ENCODE results near the gene MRPS6. TPM values are rescaled to one million over a fixed set of nuclear protein-coding genes. Genes with fewer than 3 reads are reported as not detected.

Gene MRPS6
- total and polyA plus RNA-seq, 2 of the 13 experiments (the other 11 are each of a cell fraction or from before 2014, with no cell fraction given), result 14.2 to 26.9 TPM

DNA sequence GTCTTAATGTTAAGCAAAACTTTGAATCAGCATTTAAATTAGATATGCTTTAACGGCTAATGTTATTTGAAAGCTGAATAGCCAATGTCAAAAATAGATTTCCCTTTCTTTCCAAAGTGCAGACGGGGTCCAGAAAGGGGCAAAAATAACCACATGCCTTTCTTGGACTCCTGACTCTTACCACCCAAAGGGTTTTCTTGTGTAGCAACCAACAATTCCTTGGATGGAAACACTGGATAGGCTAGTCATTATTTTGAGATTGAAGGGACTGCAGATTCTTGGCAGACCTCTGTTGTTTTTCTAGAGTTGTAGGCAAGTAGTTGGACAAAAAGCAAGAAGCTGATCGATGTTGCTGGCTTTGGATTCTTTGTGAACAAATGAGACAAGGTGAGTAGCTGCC lies 107.0 kb downstream of the MRPS6 start:
- TF ChIP-seq TAF15 (IDR thresholded peaks at IDR 0.05; ENCODE audit: low read depth, low read length, poor library complexity, severe bottlenecking), result no peak
- TF ChIP-seq, protein P1, sequence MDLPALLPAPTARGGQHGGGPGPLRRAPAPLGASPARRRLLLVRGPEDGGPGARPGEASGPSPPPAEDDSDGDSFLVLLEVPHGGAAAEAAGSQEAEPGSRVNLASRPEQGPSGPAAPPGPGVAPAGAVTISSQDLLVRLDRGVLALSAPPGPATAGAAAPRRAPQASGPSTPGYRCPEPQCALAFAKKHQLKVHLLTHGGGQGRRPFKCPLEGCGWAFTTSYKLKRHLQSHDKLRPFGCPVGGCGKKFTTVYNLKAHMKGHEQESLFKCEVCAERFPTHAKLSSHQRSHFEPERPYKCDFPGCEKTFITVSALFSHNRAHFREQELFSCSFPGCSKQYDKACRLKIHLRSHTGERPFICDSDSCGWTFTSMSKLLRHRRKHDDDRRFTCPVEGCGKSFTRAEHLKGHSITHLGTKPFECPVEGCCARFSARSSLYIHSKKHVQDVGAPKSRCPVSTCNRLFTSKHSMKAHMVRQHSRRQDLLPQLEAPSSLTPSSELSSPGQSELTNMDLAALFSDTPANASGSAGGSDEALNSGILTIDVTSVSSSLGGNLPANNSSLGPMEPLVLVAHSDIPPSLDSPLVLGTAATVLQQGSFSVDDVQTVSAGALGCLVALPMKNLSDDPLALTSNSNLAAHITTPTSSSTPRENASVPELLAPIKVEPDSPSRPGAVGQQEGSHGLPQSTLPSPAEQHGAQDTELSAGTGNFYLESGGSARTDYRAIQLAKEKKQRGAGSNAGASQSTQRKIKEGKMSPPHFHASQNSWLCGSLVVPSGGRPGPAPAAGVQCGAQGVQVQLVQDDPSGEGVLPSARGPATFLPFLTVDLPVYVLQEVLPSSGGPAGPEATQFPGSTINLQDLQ (CRISPR knock-in tag; IDR thresholded peaks at IDR 0.05), result no peak
- TF ChIP-seq, protein P2, sequence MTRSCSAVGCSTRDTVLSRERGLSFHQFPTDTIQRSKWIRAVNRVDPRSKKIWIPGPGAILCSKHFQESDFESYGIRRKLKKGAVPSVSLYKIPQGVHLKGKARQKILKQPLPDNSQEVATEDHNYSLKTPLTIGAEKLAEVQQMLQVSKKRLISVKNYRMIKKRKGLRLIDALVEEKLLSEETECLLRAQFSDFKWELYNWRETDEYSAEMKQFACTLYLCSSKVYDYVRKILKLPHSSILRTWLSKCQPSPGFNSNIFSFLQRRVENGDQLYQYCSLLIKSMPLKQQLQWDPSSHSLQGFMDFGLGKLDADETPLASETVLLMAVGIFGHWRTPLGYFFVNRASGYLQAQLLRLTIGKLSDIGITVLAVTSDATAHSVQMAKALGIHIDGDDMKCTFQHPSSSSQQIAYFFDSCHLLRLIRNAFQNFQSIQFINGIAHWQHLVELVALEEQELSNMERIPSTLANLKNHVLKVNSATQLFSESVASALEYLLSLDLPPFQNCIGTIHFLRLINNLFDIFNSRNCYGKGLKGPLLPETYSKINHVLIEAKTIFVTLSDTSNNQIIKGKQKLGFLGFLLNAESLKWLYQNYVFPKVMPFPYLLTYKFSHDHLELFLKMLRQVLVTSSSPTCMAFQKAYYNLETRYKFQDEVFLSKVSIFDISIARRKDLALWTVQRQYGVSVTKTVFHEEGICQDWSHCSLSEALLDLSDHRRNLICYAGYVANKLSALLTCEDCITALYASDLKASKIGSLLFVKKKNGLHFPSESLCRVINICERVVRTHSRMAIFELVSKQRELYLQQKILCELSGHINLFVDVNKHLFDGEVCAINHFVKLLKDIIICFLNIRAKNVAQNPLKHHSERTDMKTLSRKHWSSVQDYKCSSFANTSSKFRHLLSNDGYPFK (CRISPR knock-in tag; IDR thresholded peaks at IDR 0.05; ENCODE audit: borderline replicate concordance), result no peak
- no peak for TF ChIP-seq SRSF9 (IDR thresholded peaks at IDR 0.05; ENCODE audit: borderline replicate concordance, insufficient read depth, low read depth, low read length, poor library complexity, severe bottlenecking)
- TF ChIP-seq ZNF788 (CRISPR knock-in tag; IDR thresholded peaks at IDR 0.05; ENCODE audit: borderline replicate concordance), result no peak
- no peak for TF ChIP-seq ZNF614 (CRISPR knock-in tag; IDR thresholded peaks at IDR 0.05; ENCODE audit: borderline replicate concordance)
- POLR2A ChIA-PET, result no interaction called here
- DNase-seq (ENCODE audit: low spot score), result no peak
- Histone ChIP-seq H3K4me1 (ENCODE audit: insufficient read depth, low read length) (peaks cover 44% of the 10 kb centered on the region), H2AFZ (ENCODE audit: low read length) (no peak overlapping the region), H3K27ac (ENCODE audit: extremely low read length, insufficient read depth, low read length) (no peak overlapping the region), H3K9me3 (ENCODE audit: low read length) (no peaks in the 10 kb centered on the region), H3K9ac (ENCODE audit: insufficient read depth, low read depth, low read length) (no peak overlapping the region), H3K27me3 (ENCODE audit: control insufficient read depth in 1 of 2, insufficient read depth in 2 of 2, low read length in 2 of 2) (no peaks in the 10 kb centered on the region), H4K20me1 (ENCODE audit: insufficient read depth, low read length) (no peaks in the 10 kb centered on the region), H3K36me3 (replicated peaks in 1 of 2; ENCODE audit: control insufficient read depth in 1 of 2, insufficient read depth in 2 of 2, low read length in 2 of 2) (no peaks in the 10 kb centered on the region), H3K4me3 (replicated peaks in 1 of 3; ENCODE audit: insufficient read depth in 1 of 3, low read depth in 2 of 3, low read length in 3 of 3) (no peak overlapping the region), H3K79me2 (ENCODE audit: insufficient read depth, low read length) (no peaks in the 10 kb centered on the region), H3K4me2 (ENCODE audit: low read depth, low read length) (peak overlapping the region; percentile 65)
- WGBS (ENCODE audit: low lambda C conversion rate), result 45% methylated on average over 3 of the region's 3 CpGs
- no TSS peak for BruUV-seq (replicated peaks)
- no peak for FAIRE-seq
- ATAC-seq, result no peak
- intact Hi-C loops (cut with micrococcal nuclease; ENCODE audit: unreplicated experiment), result no loop called here
- CTCF ChIA-PET (ENCODE audit: low intra/inter-chr PET ratio, low total read pairs), result no interaction called here
- in situ Hi-C loops (cut with HindIII; ENCODE audit: extremely low pct_ligation_motif_present, low pct_unique_long_range_greater_than_20kb), result no loop called here

Measured in HepG2 (cell line).